ENCODE data around the gene FRMD5.

Gene FRMD5

GRCh38 chr15:43969802-43970375 is 225.2 kb downstream of the FRMD5 start:
- DNase-seq, result no peak

GRCh38 chr15:43968551-43968950 is 226.5 kb downstream of the FRMD5 start:
- no peak for DNase-seq

GRCh38 chr15:43966646-43967045 is 228.4 kb downstream of the FRMD5 start:
- DNase-seq, result no peak

- no peak for DNase-seq
Observed at GRCh38 chr15:43958861-43959330, 236.2 kb downstream of the FRMD5 start.

GRCh38 chr15:43957724-43958123 is 237.3 kb downstream of the FRMD5 start:
- DNase-seq, result no peak

GRCh38 chr15:43955140-43955539 is 239.9 kb downstream of the FRMD5 start:
- DNase-seq, result no peak

GRCh38 chr15:43954181-43954621 is 240.9 kb downstream of the FRMD5 start:
- DNase-seq, result no peak

- no peak for DNase-seq
Observed at GRCh38 chr15:43953402-43953801, 241.7 kb downstream of the FRMD5 start.

GRCh38 chr15:43950531-43950930 is 244.5 kb downstream of the FRMD5 start:
- DNase-seq, result no peak

GRCh38 chr15:43948691-43949325 is 246.3 kb downstream of the FRMD5 start:
- no peak for DNase-seq

GRCh38 chr15:43943511-43943910 is 251.6 kb downstream of the FRMD5 start:
- no peak for DNase-seq

- DNase-seq, result no peak
Observed at GRCh38 chr15:43942194-43942593, 252.9 kb downstream of the FRMD5 start.

GRCh38 chr15:43941555-43941954 is 253.5 kb downstream of the FRMD5 start:
- no peak for DNase-seq

GRCh38 chr15:43941071-43941470 is 254.0 kb downstream of the FRMD5 start:
- DNase-seq, result no peak

- no peak for DNase-seq
Observed at GRCh38 chr15:43939070-43939469, 256.0 kb downstream of the FRMD5 start.

- DNase-seq, result no peak
Observed at GRCh38 chr15:43934480-43934879, 260.6 kb downstream of the FRMD5 start.

GRCh38 chr15:43932907-43933306 is 262.2 kb downstream of the FRMD5 start:
- no peak for DNase-seq

- no peak for DNase-seq
Observed at GRCh38 chr15:43931790-43932435, 263.2 kb downstream of the FRMD5 start.

- no peak for DNase-seq
Observed at GRCh38 chr15:43931119-43931518, 264.0 kb downstream of the FRMD5 start.

- no peak for DNase-seq
Observed at GRCh38 chr15:43930556-43930955, 264.5 kb downstream of the FRMD5 start.

GRCh38 chr15:43930079-43930478 is 265.0 kb downstream of the FRMD5 start:
- no peak for DNase-seq

GRCh38 chr15:43928152-43928551 is 266.9 kb downstream of the FRMD5 start:
- DNase-seq, result no peak

- DNase-seq, result no peak
Observed at GRCh38 chr15:43927203-43927602, 267.9 kb downstream of the FRMD5 start.

GRCh38 chr15:43923553-43923952 is 271.5 kb downstream of the FRMD5 start:
- DNase-seq, result no peak
